ENCODE results near the gene HLA-DOA.

HLA-DOA gene

DNA sequence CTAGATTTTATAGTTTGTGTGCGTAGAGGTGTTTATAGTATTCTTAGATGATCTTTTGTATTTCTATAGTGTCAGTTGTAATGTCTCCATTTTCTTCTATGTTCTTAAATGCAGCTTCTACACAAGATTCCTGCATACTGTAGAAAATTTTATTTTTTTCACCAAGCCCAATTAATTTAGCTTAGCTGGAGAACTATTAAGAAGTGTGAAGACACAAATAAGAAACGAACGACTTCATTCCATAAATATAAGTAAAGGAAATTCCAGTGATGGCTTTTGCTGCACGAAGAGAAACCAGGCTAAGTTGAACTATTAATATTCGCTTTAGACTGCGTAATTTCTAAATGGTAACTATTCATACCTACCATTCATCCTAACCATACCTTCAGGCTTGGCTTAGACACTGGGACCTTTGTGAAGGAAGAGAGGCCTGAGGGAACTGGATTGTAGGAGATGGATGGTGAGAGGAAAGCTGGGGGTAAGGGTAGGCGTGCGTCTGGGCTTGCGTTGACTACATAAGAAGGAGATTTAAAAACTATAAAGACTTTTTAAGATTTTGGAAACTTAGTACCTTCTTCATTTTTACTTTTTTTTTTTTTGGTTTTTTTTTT lies 15.9 kb downstream of the HLA-DOA start:
- Histone ChIP-seq H3K18ac (ENCODE audit: low read length) (no peak overlapping the region), H3K79me2 (ENCODE audit: control insufficient read depth, insufficient read depth, low read length, poor library complexity) (no peaks in the 10 kb centered on the region)
- WGBS (ENCODE audit: extremely low coverage, insufficient coverage, insufficient read length), result no CpG with 5 or more reads among the region's 9 CpGs

DNA sequence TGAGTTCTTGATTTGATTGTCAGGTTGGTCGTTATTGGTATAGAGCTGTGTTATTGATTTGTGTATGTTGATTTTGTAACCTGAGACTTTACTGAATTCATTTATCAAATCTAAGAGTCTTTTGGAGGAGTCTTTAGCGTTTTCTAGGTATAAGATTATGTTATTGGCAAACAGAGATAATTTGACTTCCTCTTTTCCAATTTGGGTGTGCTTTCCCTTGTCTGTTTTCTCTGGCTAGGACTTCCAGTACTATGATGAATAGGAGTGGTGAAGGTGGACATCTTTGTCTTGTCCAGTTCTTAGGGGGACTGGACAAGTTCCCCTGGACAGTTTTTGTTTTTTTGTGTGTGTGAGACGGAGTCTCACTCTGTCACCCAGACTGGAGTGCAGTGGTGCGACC lies 17.4 kb downstream of the HLA-DOA start:
- Histone ChIP-seq H3K18ac (ENCODE audit: low read length) (no peak overlapping the region), H3K4me1 (ENCODE audit: control insufficient read depth in 1 of 2, insufficient read depth in 2 of 2, low read length in 2 of 2) (no peaks in the 10 kb centered on the region), H3K79me1 (ENCODE audit: low read length) (no peaks in the 10 kb centered on the region), H3K9me3 (ENCODE audit: insufficient read depth, low read depth, low read length) (no peaks in the 10 kb centered on the region), H3K4me2 (ENCODE audit: low read length) (no peak overlapping the region), H2BK120ac (ENCODE audit: insufficient read depth, low read length, poor library complexity) (no peak overlapping the region), H3K27ac (ENCODE audit: low read depth, low read length) (no peak overlapping the region), H3K23ac (ENCODE audit: low read length) (no peak overlapping the region), H3K27me3 (ENCODE audit: insufficient read depth, low read length) (no peaks in the 10 kb centered on the region), H2BK5ac (ENCODE audit: low read depth, low read length, poor library complexity) (no peak overlapping the region), H3K79me2 (ENCODE audit: control insufficient read depth, insufficient read depth, low read length, poor library complexity) (no peaks in the 10 kb centered on the region), H4K91ac (ENCODE audit: low read depth, low read length) (no peak overlapping the region), H3K14ac (ENCODE audit: low read length) (no peak overlapping the region), H3K36me3 (ENCODE audit: control insufficient read depth in 1 of 2, insufficient read depth in 2 of 2, low read length in 2 of 2) (no peaks in the 10 kb centered on the region), H3K4ac (ENCODE audit: low read depth, low read length) (no peak overlapping the region), H2BK12ac (ENCODE audit: low read length) (no peak overlapping the region), H2AK5ac (ENCODE audit: low read length) (no peak overlapping the region), H2AFZ (ENCODE audit: insufficient read depth, low read length, poor library complexity) (no peak overlapping the region), H3K9ac (ENCODE audit: low read length) (no peak overlapping the region), H4K12ac (ENCODE audit: low read depth, low read length) (no peak overlapping the region), H3K4me3 (ENCODE audit: low read depth, low read length) (no peak overlapping the region), H4K8ac (ENCODE audit: low read depth, low read length) (no peak overlapping the region)
- no peak for DNase-seq
- whole genome bisulfite sequencing (ENCODE audit: extremely low coverage, insufficient coverage, insufficient read length), result no CpG with 5 or more reads among the region's 4 CpGs

More for the DNA sequence above, 15.9 kb downstream of the HLA-DOA start:
- Histone ChIP-seq H3K79me1 (ENCODE audit: low read length) (no peaks in the 10 kb centered on the region), H3K9ac (ENCODE audit: low read length) (no peak overlapping the region), H3K4me2 (ENCODE audit: low read length) (no peak overlapping the region), H3K4me1 (ENCODE audit: control insufficient read depth in 1 of 2, insufficient read depth in 2 of 2, low read length in 2 of 2) (no peaks in the 10 kb centered on the region), H3K4ac (ENCODE audit: low read depth, low read length) (no peak overlapping the region), H3K14ac (ENCODE audit: low read length) (no peak overlapping the region), H3K27ac (ENCODE audit: low read depth, low read length) (no peak overlapping the region), H2BK120ac (ENCODE audit: insufficient read depth, low read length, poor library complexity) (no peak overlapping the region), H4K12ac (ENCODE audit: low read depth, low read length) (no peak overlapping the region), H4K91ac (ENCODE audit: low read depth, low read length) (no peak overlapping the region), H4K8ac (ENCODE audit: low read depth, low read length) (no peak overlapping the region), H3K36me3 (ENCODE audit: control insufficient read depth in 1 of 2, insufficient read depth in 2 of 2, low read length in 2 of 2) (no peaks in the 10 kb centered on the region), H3K4me3 (ENCODE audit: low read depth, low read length) (no peak overlapping the region), H3K23ac (ENCODE audit: low read length) (no peak overlapping the region), H3K27me3 (ENCODE audit: insufficient read depth, low read length) (no peaks in the 10 kb centered on the region), H2BK5ac (ENCODE audit: low read depth, low read length, poor library complexity) (no peak overlapping the region), H2AFZ (ENCODE audit: insufficient read depth, low read length, poor library complexity) (no peak overlapping the region), H3K9me3 (ENCODE audit: insufficient read depth, low read depth, low read length) (no peaks in the 10 kb centered on the region), H2AK5ac (ENCODE audit: low read length) (no peak overlapping the region), H2BK12ac (ENCODE audit: low read length) (no peak overlapping the region)
- no peak for DNase-seq

DNA sequence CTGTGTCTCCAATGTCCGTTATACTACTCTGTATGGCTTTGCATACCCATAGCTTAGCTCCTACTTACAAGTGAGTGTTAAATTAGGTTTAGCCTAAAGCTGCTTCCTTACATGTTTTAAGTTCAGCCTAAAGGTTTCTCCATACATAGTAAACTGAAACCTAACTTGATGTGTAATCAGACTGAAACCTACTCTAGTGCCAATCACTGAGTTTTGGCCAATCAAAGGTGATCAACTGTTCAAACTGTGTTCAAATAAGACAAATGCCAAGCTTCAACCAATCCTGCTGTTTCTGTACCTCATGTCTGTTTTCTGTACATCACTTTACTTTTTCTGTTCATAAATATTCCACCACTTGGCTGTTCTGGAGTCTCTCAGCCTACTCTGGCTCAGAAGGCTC lies 20.0 kb downstream of the HLA-DOA start:
- H4K12ac ChIP-seq (ENCODE audit: low read depth, low read length), result no peak overlapping the region
- no peak overlapping the region for H2AFZ ChIP-seq (ENCODE audit: insufficient read depth, low read length, poor library complexity)
- no peak overlapping the region for H2AK5ac ChIP-seq (ENCODE audit: low read length)
- H2BK5ac ChIP-seq (ENCODE audit: low read depth, low read length, poor library complexity), result no peak overlapping the region
- H4K91ac ChIP-seq (ENCODE audit: low read depth, low read length), result no peak overlapping the region
- no peak overlapping the region for H3K23ac ChIP-seq (ENCODE audit: low read length)
- H3K27me3 ChIP-seq (ENCODE audit: insufficient read depth, low read length), result no peaks in the 10 kb centered on the region
- H3K18ac ChIP-seq (ENCODE audit: low read length), result no peak overlapping the region
- WGBS (ENCODE audit: extremely low coverage, insufficient coverage, insufficient read length), result no CpG with 5 or more reads among the region's 1 CpG
- H3K9ac ChIP-seq (ENCODE audit: low read length), result no peak overlapping the region
- no peak overlapping the region for H3K14ac ChIP-seq (ENCODE audit: low read length)
- H3K79me2 ChIP-seq (ENCODE audit: control insufficient read depth, insufficient read depth, low read length, poor library complexity), result no peaks in the 10 kb centered on the region
- no peak overlapping the region for H3K4me3 ChIP-seq (ENCODE audit: low read depth, low read length)
- DNase-seq, result no peak
- H2BK120ac ChIP-seq (ENCODE audit: insufficient read depth, low read length, poor library complexity), result no peak overlapping the region
- no peak overlapping the region for H3K27ac ChIP-seq (ENCODE audit: low read depth, low read length)
- H3K4me2 ChIP-seq (ENCODE audit: low read length), result no peak overlapping the region
- H3K4me1 ChIP-seq (ENCODE audit: control insufficient read depth in 1 of 2, insufficient read depth in 2 of 2, low read length in 2 of 2), result no peaks in the 10 kb centered on the region
- H3K79me1 ChIP-seq (ENCODE audit: low read length), result no peaks in the 10 kb centered on the region
- no peaks in the 10 kb centered on the region for H3K36me3 ChIP-seq (ENCODE audit: control insufficient read depth in 1 of 2, insufficient read depth in 2 of 2, low read length in 2 of 2)
- peaks cover 2% of the 10 kb centered on the region for H3K9me3 ChIP-seq (ENCODE audit: insufficient read depth, low read depth, low read length)
- no peak overlapping the region for H3K4ac ChIP-seq (ENCODE audit: low read depth, low read length)
- H2BK12ac ChIP-seq (ENCODE audit: low read length), result no peak overlapping the region
- no peak overlapping the region for H4K8ac ChIP-seq (ENCODE audit: low read depth, low read length)

DNA sequence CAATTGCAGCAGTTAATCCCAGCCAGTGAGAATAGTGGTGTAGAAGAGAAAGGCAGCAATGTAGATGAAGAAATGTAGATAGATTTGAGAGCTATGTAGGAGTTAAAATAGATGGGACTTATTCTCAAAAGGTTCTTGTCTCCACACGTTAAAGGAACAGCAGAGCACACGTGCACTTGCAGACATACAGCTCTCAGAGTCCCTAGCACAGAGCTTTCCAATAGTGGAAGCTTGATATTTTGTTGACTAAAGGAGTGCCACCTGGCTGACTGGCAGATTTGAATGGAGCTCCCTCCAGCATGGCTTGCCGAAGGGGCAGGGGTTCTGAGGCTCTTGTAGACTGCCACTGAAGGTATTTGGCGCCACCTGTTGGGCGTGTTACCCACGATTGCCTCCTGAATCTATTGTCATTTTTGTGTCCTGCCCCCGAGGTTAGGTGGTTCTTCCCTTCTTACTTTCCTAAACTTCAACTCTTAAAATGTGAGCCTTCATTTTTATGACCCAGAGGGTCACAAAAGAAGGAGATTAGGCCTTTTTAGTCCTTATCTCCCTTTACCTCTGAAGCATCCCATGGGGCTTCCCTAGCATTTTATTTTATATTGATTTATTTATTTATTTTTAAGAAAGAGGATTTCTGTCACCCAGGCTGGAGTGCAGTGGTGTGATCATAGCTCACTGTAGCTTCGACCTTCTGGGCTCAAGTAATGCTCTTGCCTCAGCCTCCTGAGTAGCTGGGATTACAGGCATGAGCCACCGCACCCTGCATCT lies 24.6 kb downstream of the HLA-DOA start:
- Histone ChIP-seq H2BK120ac (ENCODE audit: insufficient read depth, low read length, poor library complexity) (no peak overlapping the region), H3K4ac (ENCODE audit: low read depth, low read length) (no peak overlapping the region), H2BK12ac (ENCODE audit: low read length) (no peak overlapping the region), H3K79me2 (ENCODE audit: control insufficient read depth, insufficient read depth, low read length, poor library complexity) (no peaks in the 10 kb centered on the region), H3K27ac (ENCODE audit: low read depth, low read length) (no peak overlapping the region), H2BK5ac (ENCODE audit: low read depth, low read length, poor library complexity) (no peak overlapping the region), H4K8ac (ENCODE audit: low read depth, low read length) (no peak overlapping the region), H3K27me3 (ENCODE audit: insufficient read depth, low read length) (no peaks in the 10 kb centered on the region), H2AFZ (ENCODE audit: insufficient read depth, low read length, poor library complexity) (no peak overlapping the region), H3K14ac (ENCODE audit: low read length) (no peak overlapping the region), H4K12ac (ENCODE audit: low read depth, low read length) (no peak overlapping the region), H3K4me3 (ENCODE audit: low read depth, low read length) (no peak overlapping the region), H3K18ac (ENCODE audit: low read length) (no peak overlapping the region), H3K36me3 (ENCODE audit: control insufficient read depth in 1 of 2, insufficient read depth in 2 of 2, low read length in 2 of 2) (peaks cover 14 to 16% of the 10 kb centered on the region in 2 experiments), H2AK5ac (ENCODE audit: low read length) (no peak overlapping the region), H3K4me2 (ENCODE audit: low read length) (no peak overlapping the region), H3K9ac (ENCODE audit: low read length) (no peak overlapping the region), H3K9me3 (ENCODE audit: insufficient read depth, low read depth, low read length) (peaks cover 2% of the 10 kb centered on the region), H3K79me1 (ENCODE audit: low read length) (no peaks in the 10 kb centered on the region), H3K4me1 (ENCODE audit: control insufficient read depth in 1 of 2, insufficient read depth in 2 of 2, low read length in 2 of 2) (no peaks in the 10 kb centered on the region), H3K23ac (ENCODE audit: low read length) (no peak overlapping the region), H4K91ac (ENCODE audit: low read depth, low read length) (no peak overlapping the region)
- DNase-seq, result peak; percentile 86 to 93
- WGBS (ENCODE audit: extremely low coverage, insufficient coverage, insufficient read length), result no CpG with 5 or more reads among the region's 9 CpGs

Measured in trophoblast cell (in vitro differentiated cells and primary cell).